Parathyroid adenoma (tissue), 2 donors: ENCODE data around the gene ANAPC4.

Source experiments
- H2AFZ ChIP-seq: fragments of 300-600 bp; sonication (generic); one replicate; pipeline ENCODE4 v1.7.0; 2017; ENCODE audit warnings: antibody characterized with exemption, mild to moderate bottlenecking
- H3K27ac ChIP-seq: fragments of 300-600 bp; sonication (generic); one replicate; pipeline ENCODE4 v1.7.0; 2017
- H3K27me3 ChIP-seq: fragments of 300-600 bp; sonication (generic); one replicate; pipeline ENCODE4 v1.7.0; 2017; ENCODE audit warnings: low read length; ENCODE audit not compliant: control insufficient read depth, insufficient read depth
- H3K36me3 ChIP-seq: fragments of 300-600 bp; sonication (generic); one replicate; pipeline ENCODE4 v1.7.0; 2017; ENCODE audit warnings: low read length; ENCODE audit not compliant: control insufficient read depth, insufficient read depth
- H3K4me1 ChIP-seq: fragments of 300-600 bp; sonication (generic); one replicate; pipeline ENCODE4 v1.7.0; 2017; ENCODE audit warnings: control low read depth
- H3K4me2 ChIP-seq: fragments of 300-600 bp; sonication (generic); one replicate; pipeline ENCODE4 v1.7.0; 2017; ENCODE audit warnings: low read length
- H3K4me3 ChIP-seq: fragments of 300-600 bp; sonication (generic); one replicate; pipeline ENCODE4 v1.7.0; 2017; ENCODE audit warnings: low read depth, low read length
- H3K79me2 ChIP-seq: fragments of 300-600 bp; sonication (generic); one replicate; pipeline ENCODE4 v1.7.0; 2017; ENCODE audit warnings: control low read depth
- H3K9ac ChIP-seq: fragments of 300-600 bp; sonication (generic); one replicate; pipeline ENCODE4 v1.7.0; 2017; ENCODE audit warnings: mild to moderate bottlenecking
- H3K9me3 ChIP-seq: fragments of 300-600 bp; sonication (generic); one replicate; pipeline ENCODE4 v1.7.0; 2017; ENCODE audit warnings: low read length; ENCODE audit not compliant: control insufficient read depth
- TF ChIP-seq, protein P1 (sequence below): fragments of 300-600 bp; sonication (generic); IDR thresholded peaks from one replicate; pipeline ENCODE4 v1.7.0; 2017; ENCODE audit warnings: antibody characterized with exemption, mild to moderate bottlenecking
- donor health status: primary hyperparathyroidism.

ANAPC4 gene

GRCh38 chr4:25466966-25467697 lies 90.1 kb downstream of the ANAPC4 start:
- H3K4me2 ChIP-seq = no peak overlapping the region
- TF ChIP-seq, protein P1, sequence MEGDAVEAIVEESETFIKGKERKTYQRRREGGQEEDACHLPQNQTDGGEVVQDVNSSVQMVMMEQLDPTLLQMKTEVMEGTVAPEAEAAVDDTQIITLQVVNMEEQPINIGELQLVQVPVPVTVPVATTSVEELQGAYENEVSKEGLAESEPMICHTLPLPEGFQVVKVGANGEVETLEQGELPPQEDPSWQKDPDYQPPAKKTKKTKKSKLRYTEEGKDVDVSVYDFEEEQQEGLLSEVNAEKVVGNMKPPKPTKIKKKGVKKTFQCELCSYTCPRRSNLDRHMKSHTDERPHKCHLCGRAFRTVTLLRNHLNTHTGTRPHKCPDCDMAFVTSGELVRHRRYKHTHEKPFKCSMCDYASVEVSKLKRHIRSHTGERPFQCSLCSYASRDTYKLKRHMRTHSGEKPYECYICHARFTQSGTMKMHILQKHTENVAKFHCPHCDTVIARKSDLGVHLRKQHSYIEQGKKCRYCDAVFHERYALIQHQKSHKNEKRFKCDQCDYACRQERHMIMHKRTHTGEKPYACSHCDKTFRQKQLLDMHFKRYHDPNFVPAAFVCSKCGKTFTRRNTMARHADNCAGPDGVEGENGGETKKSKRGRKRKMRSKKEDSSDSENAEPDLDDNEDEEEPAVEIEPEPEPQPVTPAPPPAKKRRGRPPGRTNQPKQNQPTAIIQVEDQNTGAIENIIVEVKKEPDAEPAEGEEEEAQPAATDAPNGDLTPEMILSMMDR = no peak
- H3K79me2 ChIP-seq = no peaks in the 10 kb centered on the region
- no peak overlapping the region for H3K9ac ChIP-seq
- no peak overlapping the region for H3K4me3 ChIP-seq
- no peaks in the 10 kb centered on the region for H3K9me3 ChIP-seq
- no peak overlapping the region for H2AFZ ChIP-seq
- no peak overlapping the region for H3K27ac ChIP-seq
- H3K27me3 ChIP-seq = no peaks in the 10 kb centered on the region
- H3K4me1 ChIP-seq = no peaks in the 10 kb centered on the region
- H3K36me3 ChIP-seq = no peaks in the 10 kb centered on the region

DNA sequence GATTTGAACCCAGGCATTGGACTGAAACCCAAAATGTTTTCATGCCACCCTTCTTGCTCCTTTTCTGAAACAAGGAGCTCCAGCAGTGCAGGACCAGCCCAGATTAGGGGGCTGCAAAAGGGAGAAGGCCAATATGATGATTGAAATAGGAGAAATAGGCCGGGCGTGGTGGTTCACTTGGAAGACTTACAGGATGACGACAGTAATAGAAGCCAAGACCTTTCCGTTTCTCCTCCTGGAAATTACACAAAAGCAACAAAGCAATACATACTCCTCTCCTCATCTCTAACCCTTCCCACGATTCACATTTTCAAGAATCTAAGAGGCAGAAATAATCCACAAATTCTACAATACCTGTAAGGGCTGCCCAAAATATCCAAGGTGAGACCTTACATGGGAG lies 90.8 kb downstream of the ANAPC4 start:
- Histone ChIP-seq H2AFZ (no peak overlapping the region), H3K9me3 (no peaks in the 10 kb centered on the region)
- TF ChIP-seq, protein P1 = no peak

More for the DNA sequence above, 90.8 kb downstream of the ANAPC4 start:
- Histone ChIP-seq H3K4me3 (no peak overlapping the region), H3K79me2 (no peaks in the 10 kb centered on the region), H3K27me3 (no peaks in the 10 kb centered on the region), H3K27ac (no peak overlapping the region), H3K36me3 (no peaks in the 10 kb centered on the region), H3K9ac (no peak overlapping the region), H3K4me2 (no peak overlapping the region), H3K4me1 (no peaks in the 10 kb centered on the region)
